ENCODE results near the gene ABCA7. TPM values are rescaled to one million over a fixed set of nuclear protein-coding genes. Genes with fewer than 3 reads are reported as not detected.

Gene ABCA7
- polyA plus RNA-seq, 1 donor from 2014 or later: 51.8 TPM

DNA sequence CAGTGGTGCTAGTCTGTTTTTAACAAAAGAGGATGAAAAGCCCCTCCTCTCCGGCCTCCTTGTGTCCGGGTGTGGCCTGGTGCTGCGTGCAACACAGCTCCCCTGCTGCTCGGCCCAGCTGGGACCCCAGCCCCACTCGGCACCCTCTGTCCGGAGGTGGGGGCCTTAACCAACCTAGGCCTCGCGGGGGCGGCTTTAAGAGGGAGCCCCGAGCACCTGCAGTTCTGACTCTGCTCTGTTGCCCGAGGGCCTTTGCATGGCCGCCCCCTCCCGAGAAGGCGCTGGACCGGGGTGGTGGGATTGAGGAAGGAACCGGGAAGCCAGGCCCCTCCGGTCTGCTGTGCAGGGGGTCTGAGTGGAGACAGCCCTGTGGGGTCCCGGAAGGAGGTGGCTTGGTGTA is 45.4 kb upstream of the ABCA7 start:
- no peak overlapping the region for H3K4me2 ChIP-seq (ENCODE audit: low read length)
- H4K20me1 ChIP-seq (ENCODE audit: insufficient read depth): no peaks in the 10 kb centered on the region
- peaks cover 8% of the 10 kb centered on the region for H3K27me3 ChIP-seq (ENCODE audit: insufficient read depth, low read depth, low read length)
- H3F3A ChIP-seq (ENCODE audit: insufficient read depth, low read length, poor library complexity, severe bottlenecking): no peaks in the 10 kb centered on the region
- H3K36me3 ChIP-seq (ENCODE audit: insufficient read depth, low read length): no peaks in the 10 kb centered on the region
- H3K9me3 ChIP-seq (ENCODE audit: low read length): no peaks in the 10 kb centered on the region
- no peak for TF ChIP-seq TAF1 (IDR thresholded peaks at IDR 0.05; ENCODE audit: low read depth)
- TF ChIP-seq, protein P1, sequence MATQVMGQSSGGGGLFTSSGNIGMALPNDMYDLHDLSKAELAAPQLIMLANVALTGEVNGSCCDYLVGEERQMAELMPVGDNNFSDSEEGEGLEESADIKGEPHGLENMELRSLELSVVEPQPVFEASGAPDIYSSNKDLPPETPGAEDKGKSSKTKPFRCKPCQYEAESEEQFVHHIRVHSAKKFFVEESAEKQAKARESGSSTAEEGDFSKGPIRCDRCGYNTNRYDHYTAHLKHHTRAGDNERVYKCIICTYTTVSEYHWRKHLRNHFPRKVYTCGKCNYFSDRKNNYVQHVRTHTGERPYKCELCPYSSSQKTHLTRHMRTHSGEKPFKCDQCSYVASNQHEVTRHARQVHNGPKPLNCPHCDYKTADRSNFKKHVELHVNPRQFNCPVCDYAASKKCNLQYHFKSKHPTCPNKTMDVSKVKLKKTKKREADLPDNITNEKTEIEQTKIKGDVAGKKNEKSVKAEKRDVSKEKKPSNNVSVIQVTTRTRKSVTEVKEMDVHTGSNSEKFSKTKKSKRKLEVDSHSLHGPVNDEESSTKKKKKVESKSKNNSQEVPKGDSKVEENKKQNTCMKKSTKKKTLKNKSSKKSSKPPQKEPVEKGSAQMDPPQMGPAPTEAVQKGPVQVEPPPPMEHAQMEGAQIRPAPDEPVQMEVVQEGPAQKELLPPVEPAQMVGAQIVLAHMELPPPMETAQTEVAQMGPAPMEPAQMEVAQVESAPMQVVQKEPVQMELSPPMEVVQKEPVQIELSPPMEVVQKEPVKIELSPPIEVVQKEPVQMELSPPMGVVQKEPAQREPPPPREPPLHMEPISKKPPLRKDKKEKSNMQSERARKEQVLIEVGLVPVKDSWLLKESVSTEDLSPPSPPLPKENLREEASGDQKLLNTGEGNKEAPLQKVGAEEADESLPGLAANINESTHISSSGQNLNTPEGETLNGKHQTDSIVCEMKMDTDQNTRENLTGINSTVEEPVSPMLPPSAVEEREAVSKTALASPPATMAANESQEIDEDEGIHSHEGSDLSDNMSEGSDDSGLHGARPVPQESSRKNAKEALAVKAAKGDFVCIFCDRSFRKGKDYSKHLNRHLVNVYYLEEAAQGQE (IDR thresholded peaks at IDR 0.05; ENCODE audit: borderline replicate concordance): no peak
- TF ChIP-seq EZH2 (IDR thresholded peaks at IDR 0.05; ENCODE audit: borderline replicate concordance, insufficient read depth, low read length, poor library complexity, severe bottlenecking): no peak
- TF ChIP-seq, protein P2, sequence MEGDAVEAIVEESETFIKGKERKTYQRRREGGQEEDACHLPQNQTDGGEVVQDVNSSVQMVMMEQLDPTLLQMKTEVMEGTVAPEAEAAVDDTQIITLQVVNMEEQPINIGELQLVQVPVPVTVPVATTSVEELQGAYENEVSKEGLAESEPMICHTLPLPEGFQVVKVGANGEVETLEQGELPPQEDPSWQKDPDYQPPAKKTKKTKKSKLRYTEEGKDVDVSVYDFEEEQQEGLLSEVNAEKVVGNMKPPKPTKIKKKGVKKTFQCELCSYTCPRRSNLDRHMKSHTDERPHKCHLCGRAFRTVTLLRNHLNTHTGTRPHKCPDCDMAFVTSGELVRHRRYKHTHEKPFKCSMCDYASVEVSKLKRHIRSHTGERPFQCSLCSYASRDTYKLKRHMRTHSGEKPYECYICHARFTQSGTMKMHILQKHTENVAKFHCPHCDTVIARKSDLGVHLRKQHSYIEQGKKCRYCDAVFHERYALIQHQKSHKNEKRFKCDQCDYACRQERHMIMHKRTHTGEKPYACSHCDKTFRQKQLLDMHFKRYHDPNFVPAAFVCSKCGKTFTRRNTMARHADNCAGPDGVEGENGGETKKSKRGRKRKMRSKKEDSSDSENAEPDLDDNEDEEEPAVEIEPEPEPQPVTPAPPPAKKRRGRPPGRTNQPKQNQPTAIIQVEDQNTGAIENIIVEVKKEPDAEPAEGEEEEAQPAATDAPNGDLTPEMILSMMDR (IDR thresholded peaks at IDR 0.05; ENCODE audit: poor library complexity, severe bottlenecking): no peak
- H3K79me2 ChIP-seq (replicated peaks; ENCODE audit: insufficient read depth, low read length): no peaks in the 10 kb centered on the region
- no peak overlapping the region for H2AFZ ChIP-seq (ENCODE audit: low read depth, low read length)
- H3K9ac ChIP-seq (ENCODE audit: low read length): no peak overlapping the region
- H3K27ac ChIP-seq (ENCODE audit: low read length): no peak overlapping the region
- H3K4me3 ChIP-seq (ENCODE audit: low read length): no peak overlapping the region
- no peaks in the 10 kb centered on the region for H3K9me2 ChIP-seq (ENCODE audit: insufficient read depth, low read length)

DNA sequence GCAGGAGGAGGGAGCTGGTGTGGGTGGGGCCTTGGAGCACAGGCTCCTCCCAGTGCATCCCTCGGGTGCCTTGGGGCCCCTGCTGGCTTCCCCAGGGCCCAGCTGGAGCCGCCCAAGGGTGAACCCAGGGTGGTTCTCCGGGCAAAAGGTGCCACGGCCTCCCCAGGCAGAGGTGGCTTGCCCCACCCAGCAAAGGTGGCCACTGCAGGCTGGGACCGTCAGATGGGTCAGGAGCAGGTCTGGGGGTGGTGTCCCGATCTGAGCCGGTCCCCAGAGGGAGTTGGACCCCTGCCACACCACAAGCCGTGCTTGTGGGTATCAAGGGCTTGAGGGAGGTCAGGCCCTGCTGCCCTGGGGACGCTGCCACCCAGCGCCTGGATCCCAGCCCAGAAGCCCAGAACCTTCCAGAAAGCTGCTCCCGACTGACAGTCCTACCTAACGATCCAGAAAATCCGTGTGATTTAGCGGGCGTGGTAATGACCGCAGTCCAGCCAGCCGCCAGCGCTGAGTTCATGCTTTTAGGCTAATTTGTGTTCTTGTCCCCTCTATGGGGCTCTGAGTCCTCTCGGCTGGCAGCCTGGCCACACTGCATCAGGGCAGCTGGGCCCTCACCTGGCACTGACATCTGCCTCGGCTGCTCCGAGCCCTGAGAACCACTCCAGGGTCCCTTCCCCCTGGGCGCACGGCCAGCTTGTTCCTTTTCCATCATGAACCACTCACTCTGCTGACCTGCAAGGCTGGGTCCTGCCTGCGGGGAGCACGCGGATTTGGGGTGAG is 44.7 kb upstream of the ABCA7 start:
- Histone ChIP-seq H3K9ac (ENCODE audit: low read length) (no peak overlapping the region), H2AFZ (ENCODE audit: low read depth, low read length) (no peak overlapping the region), H3K36me3 (ENCODE audit: insufficient read depth, low read length) (no peaks in the 10 kb centered on the region), H3K27me3 (ENCODE audit: insufficient read depth, low read depth, low read length) (peaks cover 14% of the 10 kb centered on the region), H3K9me2 (ENCODE audit: insufficient read depth, low read length) (no peaks in the 10 kb centered on the region), H3K4me3 (ENCODE audit: low read length) (no peak overlapping the region), H3K9me3 (ENCODE audit: low read length) (no peaks in the 10 kb centered on the region), H3K79me2 (replicated peaks; ENCODE audit: insufficient read depth, low read length) (no peaks in the 10 kb centered on the region), H3K27ac (ENCODE audit: low read length) (no peak overlapping the region), H4K20me1 (ENCODE audit: insufficient read depth) (no peaks in the 10 kb centered on the region), H3F3A (ENCODE audit: insufficient read depth, low read length, poor library complexity, severe bottlenecking) (no peaks in the 10 kb centered on the region), H3K4me2 (ENCODE audit: low read length) (no peak overlapping the region)
- TF ChIP-seq, protein P2 (IDR thresholded peaks at IDR 0.05; ENCODE audit: poor library complexity, severe bottlenecking): no peak
- no peak for TF ChIP-seq SMC3 (conservative IDR thresholded peaks at IDR 0.05; ENCODE audit: poor library complexity)
- TF ChIP-seq, protein P1 (IDR thresholded peaks at IDR 0.05; ENCODE audit: borderline replicate concordance): no peak
- no peak for TF ChIP-seq EP300 (conservative IDR thresholded peaks at IDR 0.05; ENCODE audit: poor library complexity, severe bottlenecking)
- TF ChIP-seq MXI1 (conservative IDR thresholded peaks at IDR 0.05; ENCODE audit: poor library complexity, severe bottlenecking): no peak
- TF ChIP-seq TAF1 (IDR thresholded peaks at IDR 0.05; ENCODE audit: low read depth): no peak
- no peak for TF ChIP-seq RAD21 (conservative IDR thresholded peaks at IDR 0.05)
- no peak for TF ChIP-seq EZH2 (IDR thresholded peaks at IDR 0.05; ENCODE audit: borderline replicate concordance, insufficient read depth, low read length, poor library complexity, severe bottlenecking)
